Adrenal gland (tissue), 5 donors: ENCODE measurements around the gene WNT3.

Experiments used
- POLR2A ChIP-seq, 2 donors: fragments of 450-650 bp; IDR thresholded peaks; one replicate each; pipeline ENCODE4 v1.6.1; 2017; ENCODE audit warnings: antibody characterized with exemption in 2 of 2, mild to moderate bottlenecking in 2 of 2, moderate library complexity in 1 of 2
- TF ChIP-seq, protein P1 (sequence below), 6 experiments: fragments of 450-650 bp in 4 of 6; fragments of 200-600 bp in 2 of 6; sonication (generic) in 1 of 6; IDR thresholded peaks; 1 replicate in 5 of 6; 2 replicates in 1 of 6; pipeline versions ENCODE4 v1.5.1 to v1.8.0; 2016 to 2021; ENCODE audit warnings: antibody characterized with exemption in 6 of 6, mild to moderate bottlenecking in 2 of 6, moderate library complexity in 1 of 6
- donor health status: DM: no; HTN: no; CAD: no.

GRCh38 chr17:46848534-46848933 is 30.0 kb upstream of the WNT3 start:
- TF ChIP-seq POLR2A (IDR thresholded peaks at IDR 0.05), result no peak
- TF ChIP-seq, protein P1, sequence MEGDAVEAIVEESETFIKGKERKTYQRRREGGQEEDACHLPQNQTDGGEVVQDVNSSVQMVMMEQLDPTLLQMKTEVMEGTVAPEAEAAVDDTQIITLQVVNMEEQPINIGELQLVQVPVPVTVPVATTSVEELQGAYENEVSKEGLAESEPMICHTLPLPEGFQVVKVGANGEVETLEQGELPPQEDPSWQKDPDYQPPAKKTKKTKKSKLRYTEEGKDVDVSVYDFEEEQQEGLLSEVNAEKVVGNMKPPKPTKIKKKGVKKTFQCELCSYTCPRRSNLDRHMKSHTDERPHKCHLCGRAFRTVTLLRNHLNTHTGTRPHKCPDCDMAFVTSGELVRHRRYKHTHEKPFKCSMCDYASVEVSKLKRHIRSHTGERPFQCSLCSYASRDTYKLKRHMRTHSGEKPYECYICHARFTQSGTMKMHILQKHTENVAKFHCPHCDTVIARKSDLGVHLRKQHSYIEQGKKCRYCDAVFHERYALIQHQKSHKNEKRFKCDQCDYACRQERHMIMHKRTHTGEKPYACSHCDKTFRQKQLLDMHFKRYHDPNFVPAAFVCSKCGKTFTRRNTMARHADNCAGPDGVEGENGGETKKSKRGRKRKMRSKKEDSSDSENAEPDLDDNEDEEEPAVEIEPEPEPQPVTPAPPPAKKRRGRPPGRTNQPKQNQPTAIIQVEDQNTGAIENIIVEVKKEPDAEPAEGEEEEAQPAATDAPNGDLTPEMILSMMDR (IDR thresholded peaks at IDR 0.05), result no peak
